ENCODE measurements around the gene BCAS4.

DNA sequence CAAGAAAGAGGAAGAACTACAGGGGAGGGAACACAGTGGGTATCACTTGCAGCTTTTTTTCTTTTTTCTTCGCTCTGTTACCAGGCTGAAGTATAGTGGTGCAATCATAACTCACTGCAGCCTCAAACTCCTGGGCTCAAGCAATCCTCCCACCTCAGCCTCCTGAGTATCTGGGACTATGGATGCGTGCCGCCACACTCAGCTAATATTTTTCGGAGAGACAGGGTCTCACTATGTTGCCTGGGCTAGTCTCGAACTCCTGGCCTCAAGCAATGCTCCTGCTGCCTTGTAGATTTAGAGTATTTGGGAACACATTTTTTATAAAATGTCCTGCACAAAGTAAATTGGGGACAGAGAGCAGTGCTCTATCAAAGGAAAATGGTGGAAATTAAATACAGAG, 35.2 kb upstream of the BCAS4 start:
- TF ChIP-seq POLR2A (IDR thresholded peaks at IDR 0.05; ENCODE audit: low read length) = no peak
- TF ChIP-seq GATA1 (IDR thresholded peaks at IDR 0.05; ENCODE audit: low read depth, low read length) = no peak
